ENCODE results near the gene ABCB11. TPM values are rescaled to one million over a fixed set of nuclear protein-coding genes. Genes with fewer than 3 reads are reported as not detected.

ABCB11 gene
- total RNA-seq, 1 donor from 2014 or later, result not detected

GRCh38 chr2:168951871-168952270 is 79.3 kb downstream of the ABCB11 start:
- no peaks in the 10 kb centered on the region for H3K27me3 Mint-ChIP-seq (ENCODE audit: unreplicated experiment)
- no peak overlapping the region for H3K27ac Mint-ChIP-seq (ENCODE audit: unreplicated experiment)
- H3K4me1 Mint-ChIP-seq (ENCODE audit: low read depth, unreplicated experiment), result no peaks in the 10 kb centered on the region
- no peak for DNase-seq
- H3K4me3 Mint-ChIP-seq (ENCODE audit: unreplicated experiment), result no peak overlapping the region
- H3K36me3 Mint-ChIP-seq (ENCODE audit: unreplicated experiment), result no peaks in the 10 kb centered on the region
- no peak for TF ChIP-seq CTCF (IDR thresholded peaks at IDR 0.05; ENCODE audit: partially characterized antibody, unreplicated experiment)
- no peaks in the 10 kb centered on the region for H3K9me3 Mint-ChIP-seq (ENCODE audit: unreplicated experiment)

GRCh38 chr2:168949324-168949723 is 81.8 kb downstream of the ABCB11 start:
- Mint-ChIP-seq H3K4me3 (ENCODE audit: unreplicated experiment) (no peak overlapping the region), H3K4me1 (ENCODE audit: low read depth, unreplicated experiment) (no peaks in the 10 kb centered on the region), H3K36me3 (ENCODE audit: unreplicated experiment) (no peaks in the 10 kb centered on the region), H3K27ac (ENCODE audit: unreplicated experiment) (no peak overlapping the region), H3K27me3 (ENCODE audit: unreplicated experiment) (no peaks in the 10 kb centered on the region), H3K9me3 (ENCODE audit: unreplicated experiment) (no peaks in the 10 kb centered on the region)
- DNase-seq, result no peak
- no peak for TF ChIP-seq CTCF (IDR thresholded peaks at IDR 0.05; ENCODE audit: partially characterized antibody, unreplicated experiment)

GRCh38 chr2:168948621-168949212 is 82.4 kb downstream of the ABCB11 start:
- Mint-ChIP-seq H3K27ac (ENCODE audit: unreplicated experiment) (no peak overlapping the region), H3K27me3 (ENCODE audit: unreplicated experiment) (no peaks in the 10 kb centered on the region), H3K36me3 (ENCODE audit: unreplicated experiment) (no peaks in the 10 kb centered on the region), H3K4me3 (ENCODE audit: unreplicated experiment) (no peak overlapping the region), H3K9me3 (ENCODE audit: unreplicated experiment) (peaks cover 3% of the 10 kb centered on the region), H3K4me1 (ENCODE audit: low read depth, unreplicated experiment) (peaks cover 4% of the 10 kb centered on the region)
- TF ChIP-seq CTCF (IDR thresholded peaks at IDR 0.05; ENCODE audit: partially characterized antibody, unreplicated experiment), result peak; percentile 77
- no peak for DNase-seq

- Mint-ChIP-seq H3K27me3 (ENCODE audit: unreplicated experiment) (no peaks in the 10 kb centered on the region), H3K36me3 (ENCODE audit: unreplicated experiment) (no peaks in the 10 kb centered on the region)
Observed at GRCh38 chr2:168945508-168945907, 85.6 kb downstream of the ABCB11 start.

More at GRCh38 chr2:168945508-168945907, 85.6 kb downstream of the ABCB11 start:
- Mint-ChIP-seq H3K4me3 (ENCODE audit: unreplicated experiment) (no peak overlapping the region), H3K4me1 (ENCODE audit: low read depth, unreplicated experiment) (peaks cover 4% of the 10 kb centered on the region), H3K27ac (ENCODE audit: unreplicated experiment) (no peak overlapping the region), H3K9me3 (ENCODE audit: unreplicated experiment) (peaks cover 3% of the 10 kb centered on the region)
- no peak for TF ChIP-seq CTCF (IDR thresholded peaks at IDR 0.05; ENCODE audit: partially characterized antibody, unreplicated experiment)
- no peak for DNase-seq
